CD4-positive, alpha-beta T cell treated with Interferon gamma for 1 hour (primary cell): ENCODE measurements around the gene PXDN.
"Not testable (repeated sequence)": the region's sequence is repeated elsewhere in the genome, so short reads cannot be mapped to it uniquely, and the experiment has no call there.

Source experiments
- DNase-seq: peaks from one replicate; pipeline ENCODE4 v3.0.0-alpha.2; 2020

The PXDN gene

GRCh38 chr2:1701556-1702185 lies 42.6 kb downstream of the PXDN start:
- no peak for DNase-seq

- no peak for DNase-seq
Measured at GRCh38 chr2:1701020-1701419, 43.3 kb downstream of the PXDN start.

- not testable (repeated sequence) for DNase-seq
Measured at GRCh38 chr2:1700427-1700826, 43.9 kb downstream of the PXDN start.

GRCh38 chr2:1698188-1698945 lies 45.9 kb downstream of the PXDN start:
- no peak for DNase-seq

- no peak for DNase-seq
Measured at GRCh38 chr2:1697601-1698000, 46.7 kb downstream of the PXDN start.

- DNase-seq: no peak
Measured at GRCh38 chr2:1696472-1696871, 47.8 kb downstream of the PXDN start.

GRCh38 chr2:1694371-1695271 lies 49.7 kb downstream of the PXDN start:
- DNase-seq: no peak

- DNase-seq: no peak
Measured at GRCh38 chr2:1693723-1694122, 50.6 kb downstream of the PXDN start.

- no peak for DNase-seq
Measured at GRCh38 chr2:1692342-1692741, 52.0 kb downstream of the PXDN start.

GRCh38 chr2:1691366-1691765 lies 52.9 kb downstream of the PXDN start:
- no peak for DNase-seq

GRCh38 chr2:1690056-1690775 lies 54.1 kb downstream of the PXDN start:
- DNase-seq: no peak

GRCh38 chr2:1688859-1689258 lies 55.5 kb downstream of the PXDN start:
- DNase-seq: no peak

- no peak for DNase-seq
Measured at GRCh38 chr2:1688161-1688560, 56.2 kb downstream of the PXDN start.

GRCh38 chr2:1687254-1687653 lies 57.1 kb downstream of the PXDN start:
- no peak for DNase-seq

- DNase-seq: no peak
Measured at GRCh38 chr2:1686784-1687105, 57.6 kb downstream of the PXDN start.

- no peak for DNase-seq
Measured at GRCh38 chr2:1685957-1686783, 58.1 kb downstream of the PXDN start.

- no peak for DNase-seq
Measured at GRCh38 chr2:1685078-1685956, 59.0 kb downstream of the PXDN start.

GRCh38 chr2:1683297-1683696 lies 61.0 kb downstream of the PXDN start:
- no peak for DNase-seq

- DNase-seq: no peak
Measured at GRCh38 chr2:1682181-1682440, 62.2 kb downstream of the PXDN start.

GRCh38 chr2:1681323-1682180 lies 62.8 kb downstream of the PXDN start:
- no peak for DNase-seq

- DNase-seq: no peak
Measured at GRCh38 chr2:1681017-1681318, 63.3 kb downstream of the PXDN start.
